ENCODE measurements around the gene ZNF609. TPM values are rescaled to one million over a fixed set of nuclear protein-coding genes. Genes with fewer than 3 reads are reported as not detected.

The ZNF609 gene
- total and polyA plus RNA-seq, 2 experiments from 2014 or later = 6.3 to 11.3 TPM

DNA sequence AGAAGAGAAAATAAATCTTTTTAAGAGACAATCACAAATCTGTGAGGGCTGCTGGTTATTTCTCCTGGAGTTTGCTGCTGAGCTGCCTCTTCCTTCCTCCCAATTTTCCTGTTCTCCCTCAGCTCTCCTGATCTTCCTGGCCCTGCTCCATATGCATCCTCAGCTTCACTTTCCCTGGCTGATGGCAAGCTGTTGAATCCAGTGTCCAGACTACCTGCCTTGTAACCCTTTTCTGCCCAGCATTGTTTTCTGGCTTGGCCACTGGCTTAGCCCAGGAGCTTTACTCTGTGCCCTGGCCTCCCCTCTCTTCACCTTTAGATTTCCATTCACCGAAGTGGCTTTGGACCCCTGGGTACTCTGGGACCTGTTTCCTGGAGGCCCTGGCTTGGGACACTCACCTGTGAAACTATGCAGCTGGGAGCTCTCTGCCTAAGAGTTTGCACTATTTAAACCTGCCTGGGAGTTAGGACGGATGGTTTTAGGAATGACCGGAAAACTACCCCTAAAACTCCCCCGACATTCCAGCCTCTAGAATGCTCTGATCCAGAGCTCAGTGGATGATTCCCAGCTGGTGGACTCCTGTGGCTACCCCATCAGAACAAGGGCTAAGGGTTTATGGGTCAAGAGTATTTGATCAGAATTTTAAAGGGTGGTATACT, 225.0 kb downstream of the ZNF609 start:
- 83% methylated on average over 4 of the region's 4 CpGs for WGBS, 2 experiments (ENCODE audit: low coverage in 1 of 2, low lambda C conversion rate in 2 of 2, missing lambda C conversion rate in 2 of 2)
- Histone ChIP-seq H3K4me2 (ENCODE audit: unreplicated experiment) (no peak overlapping the region), H3F3A (ENCODE audit: insufficient read depth) (peaks cover 13% of the 10 kb centered on the region; the same call in 1 of the 2 replicates), H3K27ac (no peak overlapping the region), H3K27me3 (replicated peaks; ENCODE audit: insufficient read depth) (no peaks in the 10 kb centered on the region), H2AFZ (no peak overlapping the region), H3K9me3 (ENCODE audit: low read depth) (no peaks in the 10 kb centered on the region), H3K4me3 (no peak overlapping the region), H3K4me1 (ENCODE audit: insufficient read depth) (no peaks in the 10 kb centered on the region), H4K20me1 (ENCODE audit: insufficient read depth) (no peaks in the 10 kb centered on the region), H3K36me3 (ENCODE audit: low read depth) (peaks cover 40% of the 10 kb centered on the region; the same call in 1 of the 2 replicates), H3K9ac (no peak overlapping the region), H3K9me2 (ENCODE audit: insufficient read depth) (no peaks in the 10 kb centered on the region), H3K79me2 (ENCODE audit: insufficient read depth) (0 out of 2 replicates have a peak, but pooled peaks cover 2% of the 10 kb centered on the region)
- DNase-seq = no peak
- no peak for TF ChIP-seq EZH2 (IDR thresholded peaks at IDR 0.05; ENCODE audit: insufficient read depth, poor library complexity, severe bottlenecking)
- no peak for TF ChIP-seq EZH2phosphoT487 (IDR thresholded peaks at IDR 0.05; ENCODE audit: insufficient read depth, low read depth)
- in situ Hi-C loops (cut with MboI) = no loop called here

DNA sequence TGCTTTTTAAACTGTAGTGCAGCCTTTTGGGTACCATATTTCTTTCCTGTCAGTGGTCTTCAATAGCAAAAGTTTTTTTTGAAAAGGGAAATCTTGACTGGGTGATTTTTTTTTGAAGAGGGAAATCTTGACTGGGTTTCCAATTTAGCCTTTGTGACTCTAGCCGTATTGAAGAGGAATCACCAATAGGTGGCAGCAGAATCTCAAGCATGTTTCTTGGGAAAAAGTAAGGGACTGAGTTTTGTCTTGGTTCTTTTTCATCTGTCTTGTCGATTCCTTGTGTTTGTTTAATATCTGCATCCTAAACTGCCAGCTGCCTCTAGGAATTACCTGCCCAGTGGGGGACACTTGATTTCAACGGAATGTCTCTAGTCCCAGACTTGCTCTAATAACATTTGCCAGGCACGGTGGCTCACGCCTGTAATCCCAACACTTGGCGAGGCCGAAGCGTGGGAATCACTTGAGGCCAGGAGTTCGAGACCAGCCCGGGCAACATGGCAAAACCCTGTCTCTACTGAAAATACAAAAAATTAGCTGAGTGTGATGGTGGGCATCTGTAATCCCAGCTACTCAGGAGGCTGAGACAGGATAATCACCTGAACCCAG, 225.9 kb downstream of the ZNF609 start:
- Histone ChIP-seq H3K27ac (no peak overlapping the region), H3K9ac (no peak overlapping the region), H3K36me3 (ENCODE audit: low read depth) (peaks cover 49% of the 10 kb centered on the region; the same call in 1 of the 2 replicates), H3F3A (ENCODE audit: insufficient read depth) (peaks cover 21% of the 10 kb centered on the region; the same call in 1 of the 2 replicates), H3K27me3 (replicated peaks; ENCODE audit: insufficient read depth) (no peaks in the 10 kb centered on the region), H3K9me3 (ENCODE audit: low read depth) (no peaks in the 10 kb centered on the region), H3K9me2 (ENCODE audit: insufficient read depth) (no peaks in the 10 kb centered on the region), H3K4me1 (ENCODE audit: insufficient read depth) (no peaks in the 10 kb centered on the region), H4K20me1 (ENCODE audit: insufficient read depth) (no peaks in the 10 kb centered on the region), H3K4me2 (ENCODE audit: unreplicated experiment) (no peak overlapping the region), H3K4me3 (no peak overlapping the region), H3K79me2 (ENCODE audit: insufficient read depth) (peaks cover 10% of the 10 kb centered on the region; the same call in 1 of the 2 replicates), H2AFZ (no peak overlapping the region)
- in situ Hi-C loops (cut with MboI) = no loop called here
- WGBS, 2 experiments (ENCODE audit: low coverage in 1 of 2, low lambda C conversion rate in 2 of 2, missing lambda C conversion rate in 2 of 2) = 61 to 64% methylated on average over 10 of the region's 10 CpGs
- TF ChIP-seq EZH2phosphoT487 (IDR thresholded peaks at IDR 0.05; ENCODE audit: insufficient read depth, low read depth) (no peak), EZH2 (IDR thresholded peaks at IDR 0.05; ENCODE audit: insufficient read depth, poor library complexity, severe bottlenecking) (no peak)
- peak; percentile 76 for DNase-seq

DNA sequence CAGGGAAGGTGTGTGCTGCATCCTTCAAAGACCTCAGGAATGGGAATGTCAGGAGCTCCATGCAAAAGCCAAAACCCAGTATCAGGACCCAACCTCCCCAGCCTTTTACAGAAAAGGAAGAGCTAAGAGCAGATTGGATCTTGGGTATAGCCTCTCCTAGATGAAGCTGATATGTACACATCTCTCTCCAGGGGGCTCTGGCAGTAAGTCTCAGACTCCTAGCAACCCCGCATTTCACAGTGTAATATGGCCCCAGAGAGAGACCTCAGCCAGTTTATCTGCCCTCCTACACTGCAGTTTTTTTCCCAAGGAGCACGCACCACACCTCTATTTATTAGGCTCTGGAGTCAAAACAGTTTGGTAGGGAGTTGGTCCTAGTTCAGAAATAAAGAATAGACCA, 226.8 kb downstream of the ZNF609 start:
- peaks cover 46% of the 10 kb centered on the region; the same call in 1 of the 2 replicates for H3K36me3 ChIP-seq (ENCODE audit: low read depth)
- in situ Hi-C loops (cut with MboI) = no loop called here
- peaks cover 19% of the 10 kb centered on the region for H3K79me2 ChIP-seq (ENCODE audit: insufficient read depth)
- H3K27ac ChIP-seq = no peak overlapping the region
- 95 to 100% methylated on average over 2 of the region's 2 CpGs for WGBS, 2 experiments (ENCODE audit: low coverage in 1 of 2, low lambda C conversion rate in 2 of 2, missing lambda C conversion rate in 2 of 2)
- TF ChIP-seq EZH2phosphoT487 (IDR thresholded peaks at IDR 0.05; ENCODE audit: insufficient read depth, low read depth) = no peak
- TF ChIP-seq EZH2 (IDR thresholded peaks at IDR 0.05; ENCODE audit: insufficient read depth, poor library complexity, severe bottlenecking) = no peak
- no peaks in the 10 kb centered on the region for H3K9me2 ChIP-seq (ENCODE audit: insufficient read depth)
- H3K9ac ChIP-seq = no peak overlapping the region
- H3F3A ChIP-seq (ENCODE audit: insufficient read depth) = peaks cover 22% of the 10 kb centered on the region; the same call in 1 of the 2 replicates
- no peak overlapping the region for H2AFZ ChIP-seq
- H3K4me1 ChIP-seq (ENCODE audit: insufficient read depth) = no peaks in the 10 kb centered on the region
- no peak overlapping the region for H3K4me3 ChIP-seq
- no peak for DNase-seq
- no peaks in the 10 kb centered on the region for H3K9me3 ChIP-seq (ENCODE audit: low read depth)
- H4K20me1 ChIP-seq (ENCODE audit: insufficient read depth) = no peaks in the 10 kb centered on the region
- no peak overlapping the region for H3K4me2 ChIP-seq (ENCODE audit: unreplicated experiment)
- H3K27me3 ChIP-seq (replicated peaks; ENCODE audit: insufficient read depth) = no peaks in the 10 kb centered on the region

DNA sequence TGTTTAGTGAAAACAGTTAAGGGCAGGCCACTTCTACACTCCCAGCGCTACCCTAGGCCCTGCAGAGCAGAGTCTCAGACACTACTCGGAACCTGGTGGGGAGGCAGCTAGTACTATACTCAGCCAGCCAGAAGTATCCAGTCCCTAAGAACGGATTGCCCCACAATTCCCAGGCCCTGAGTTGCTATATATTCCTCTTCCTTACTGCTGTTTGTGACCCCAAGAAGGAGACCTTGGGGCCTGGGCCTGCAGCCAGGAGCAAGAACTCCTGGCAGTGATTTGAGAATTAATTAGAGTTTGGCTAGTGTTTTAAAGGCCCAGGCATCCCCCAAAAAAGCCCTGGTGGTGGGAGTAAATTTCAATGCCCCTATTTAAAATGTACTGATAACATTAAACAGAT, 227.3 kb downstream of the ZNF609 start:
- in situ Hi-C loops (cut with MboI) = no loop called here
- H3K36me3 ChIP-seq (ENCODE audit: low read depth) = peaks cover 45% of the 10 kb centered on the region; the same call in 1 of the 2 replicates
- TF ChIP-seq EZH2phosphoT487 (IDR thresholded peaks at IDR 0.05; ENCODE audit: insufficient read depth, low read depth) (no peak), EZH2 (IDR thresholded peaks at IDR 0.05; ENCODE audit: insufficient read depth, poor library complexity, severe bottlenecking) (no peak)

More for the DNA sequence above, 227.3 kb downstream of the ZNF609 start:
- H3K4me1 ChIP-seq (ENCODE audit: insufficient read depth) = peaks cover 3% of the 10 kb centered on the region
- no peak overlapping the region for H3K9ac ChIP-seq
- no peak overlapping the region for H3K4me2 ChIP-seq (ENCODE audit: unreplicated experiment)
- H3K79me2 ChIP-seq (ENCODE audit: insufficient read depth) = peaks cover 24% of the 10 kb centered on the region
- H3K9me3 ChIP-seq (ENCODE audit: low read depth) = no peaks in the 10 kb centered on the region
- no peaks in the 10 kb centered on the region for H3K9me2 ChIP-seq (ENCODE audit: insufficient read depth)
- no peak overlapping the region for H3K27ac ChIP-seq
- 73 to 82% methylated on average over 3 of the region's 3 CpGs for WGBS, 2 experiments (ENCODE audit: low coverage in 1 of 2, low lambda C conversion rate in 2 of 2, missing lambda C conversion rate in 2 of 2)
- H4K20me1 ChIP-seq (ENCODE audit: insufficient read depth) = no peaks in the 10 kb centered on the region
- DNase-seq = no peak
- no peak overlapping the region for H2AFZ ChIP-seq
- no peaks in the 10 kb centered on the region for H3K27me3 ChIP-seq (replicated peaks; ENCODE audit: insufficient read depth)
- peaks cover 24% of the 10 kb centered on the region for H3F3A ChIP-seq (ENCODE audit: insufficient read depth)
- no peak overlapping the region for H3K4me3 ChIP-seq
